OCI-LY7 (cell line): ENCODE measurements around the gene IDH3B.

ENCODE experiments used
- EZH2phosphoT487 ChIP-seq: fragments of 200-600 bp; sonication (generic); IDR thresholded peaks from 2 replicates; pipeline ENCODE4 v1.6.1; 2018; ENCODE audit warnings: low read depth, borderline replicate concordance, mild to moderate bottlenecking, mixed run types, antibody characterized with exemption, low read length, moderate library complexity, mixed read lengths
- TF ChIP-seq, protein P1 (sequence below): fragments of 200-600 bp; sonication (generic); conservative IDR thresholded peaks from 2 replicates; pipeline ENCODE4 v1.5.1; 2014; ENCODE audit warnings: mild to moderate bottlenecking, antibody characterized with exemption, low read length, moderate library complexity, mixed read lengths

DNA sequence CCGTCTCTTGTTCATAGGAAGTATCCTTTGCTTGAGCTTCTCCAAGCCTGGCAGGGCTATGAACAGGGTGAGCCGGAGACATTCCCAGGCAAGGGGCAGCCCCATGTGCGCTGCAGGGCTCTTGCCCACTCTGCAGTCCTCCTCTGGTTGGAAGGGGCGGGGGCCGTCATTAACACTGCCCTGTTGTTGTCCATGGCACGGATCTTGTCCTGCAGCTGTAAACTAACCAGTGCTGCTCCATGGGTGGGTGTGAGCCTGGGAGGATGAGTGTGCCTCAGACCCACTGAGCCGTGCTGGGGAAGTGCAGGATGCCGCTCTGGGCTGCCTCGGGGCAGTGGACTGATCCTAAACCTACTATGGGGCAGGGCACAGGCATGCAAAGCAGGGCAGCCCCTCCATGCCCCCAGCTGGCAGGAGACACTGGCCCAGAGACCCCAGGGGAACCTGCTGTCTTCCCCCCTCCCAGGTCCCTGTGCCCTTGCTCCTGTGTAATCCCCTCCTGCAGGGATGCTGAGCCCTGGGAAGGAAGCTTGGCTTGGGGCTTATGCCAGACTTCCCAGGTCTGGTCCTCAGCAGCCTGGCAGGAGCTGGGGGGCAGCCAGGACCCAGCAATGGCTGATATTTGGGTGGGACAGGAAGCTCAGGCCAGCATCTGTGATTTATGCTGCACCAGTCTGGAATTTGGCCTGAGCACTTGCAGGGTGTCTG, 37.1 kb upstream of the IDH3B start:
- TF ChIP-seq, protein P1, sequence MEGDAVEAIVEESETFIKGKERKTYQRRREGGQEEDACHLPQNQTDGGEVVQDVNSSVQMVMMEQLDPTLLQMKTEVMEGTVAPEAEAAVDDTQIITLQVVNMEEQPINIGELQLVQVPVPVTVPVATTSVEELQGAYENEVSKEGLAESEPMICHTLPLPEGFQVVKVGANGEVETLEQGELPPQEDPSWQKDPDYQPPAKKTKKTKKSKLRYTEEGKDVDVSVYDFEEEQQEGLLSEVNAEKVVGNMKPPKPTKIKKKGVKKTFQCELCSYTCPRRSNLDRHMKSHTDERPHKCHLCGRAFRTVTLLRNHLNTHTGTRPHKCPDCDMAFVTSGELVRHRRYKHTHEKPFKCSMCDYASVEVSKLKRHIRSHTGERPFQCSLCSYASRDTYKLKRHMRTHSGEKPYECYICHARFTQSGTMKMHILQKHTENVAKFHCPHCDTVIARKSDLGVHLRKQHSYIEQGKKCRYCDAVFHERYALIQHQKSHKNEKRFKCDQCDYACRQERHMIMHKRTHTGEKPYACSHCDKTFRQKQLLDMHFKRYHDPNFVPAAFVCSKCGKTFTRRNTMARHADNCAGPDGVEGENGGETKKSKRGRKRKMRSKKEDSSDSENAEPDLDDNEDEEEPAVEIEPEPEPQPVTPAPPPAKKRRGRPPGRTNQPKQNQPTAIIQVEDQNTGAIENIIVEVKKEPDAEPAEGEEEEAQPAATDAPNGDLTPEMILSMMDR, result no peak
- no peak for TF ChIP-seq EZH2phosphoT487
